HG02623 (cell line): ENCODE measurements around the gene REEP6.
"Not testable (repeated sequence)": the region's sequence is repeated elsewhere in the genome, so short reads cannot be mapped to it uniquely, and the experiment has no call there.

Experiments
- ATAC-seq: cut with Tn5 transposase; IDR thresholded peaks from one replicate; pipeline ENCODE4 v1.9.1; 2021; ENCODE audit warnings: moderate library complexity; ENCODE audit not compliant: unreplicated experiment

REEP6 gene

GRCh38 chr19:1471515-1472160 lies 19.3 kb upstream of the REEP6 start:
- ATAC-seq = no peak

DNA sequence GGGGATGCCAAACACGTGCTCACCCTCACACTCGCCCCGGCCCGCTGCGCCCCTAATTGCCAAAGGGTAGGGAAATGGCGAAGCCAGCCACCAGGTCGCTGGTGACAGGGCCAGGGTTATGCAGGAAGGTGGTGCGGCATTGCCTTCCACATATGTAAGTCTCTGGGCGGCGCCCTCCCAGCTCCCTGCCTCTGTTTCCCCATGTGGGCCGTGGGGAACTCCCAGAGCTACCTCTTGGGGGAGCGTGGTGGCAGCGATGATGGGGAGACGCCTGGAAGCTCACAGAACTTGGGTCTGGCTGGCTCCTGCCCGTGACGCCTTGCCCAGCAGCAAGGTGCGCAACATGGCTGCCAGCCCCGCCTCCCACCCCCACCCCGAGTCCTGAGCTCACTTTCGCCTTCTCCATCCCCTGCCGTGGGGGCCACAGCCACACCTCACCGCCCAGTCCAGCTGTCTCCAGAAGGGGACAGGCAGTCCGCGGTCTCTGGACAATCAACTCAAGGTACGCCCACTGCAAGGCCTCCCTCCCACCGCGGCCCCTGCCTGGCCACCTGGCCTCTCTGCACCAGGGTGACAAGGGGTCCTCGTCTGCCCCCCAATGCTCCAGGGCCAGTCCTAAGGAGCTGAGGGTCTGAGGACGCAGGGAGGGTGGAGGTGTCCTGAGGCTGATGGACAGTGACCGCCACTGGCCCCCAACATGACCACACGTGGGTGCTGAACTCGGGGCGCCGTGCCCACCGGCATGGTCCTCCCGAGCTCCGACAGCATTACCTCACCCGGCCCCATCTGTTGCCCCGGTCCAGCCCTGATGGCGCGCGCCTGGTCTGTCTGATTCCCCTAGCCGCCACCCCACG lies 18.5 kb upstream of the REEP6 start:
- no peak for ATAC-seq

DNA sequence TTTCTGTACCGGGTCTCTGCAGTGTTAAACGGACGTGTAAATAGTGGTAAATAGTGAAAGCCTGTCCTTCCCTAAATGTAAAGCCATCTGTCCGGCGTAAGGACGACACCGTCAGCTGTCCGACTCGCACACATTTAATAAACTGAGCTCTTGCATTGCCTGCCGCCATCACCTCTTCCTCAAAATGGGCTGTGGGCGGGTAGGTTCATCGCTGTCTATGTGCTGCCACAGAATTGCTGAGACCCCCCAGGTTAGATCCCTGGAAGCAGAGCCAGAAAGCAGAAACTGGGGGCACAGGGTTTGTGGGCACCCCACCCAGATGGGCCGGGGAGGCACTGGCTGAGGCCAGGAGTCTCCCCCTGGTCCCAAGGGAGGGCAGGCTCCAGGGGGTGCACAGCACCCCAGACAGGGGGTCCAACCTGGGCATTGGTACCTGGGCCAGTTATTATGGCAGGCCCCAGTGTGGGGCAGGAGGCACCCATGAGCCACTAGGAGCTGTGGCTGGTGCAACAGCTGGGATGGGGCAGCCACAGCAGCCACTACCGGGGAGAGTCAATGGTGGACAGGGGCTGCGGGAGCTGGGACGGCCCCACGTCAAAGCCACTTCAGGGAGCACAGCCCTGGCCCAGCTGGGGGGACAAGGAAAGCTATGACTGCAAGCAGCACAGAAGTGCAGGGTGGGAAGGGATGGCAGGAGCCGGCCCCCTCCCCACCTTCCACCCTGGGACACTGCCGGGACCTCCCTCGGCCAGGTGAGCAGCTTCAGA lies 17.7 kb upstream of the REEP6 start:
- ATAC-seq = no peak

GRCh38 chr19:1474011-1474764 lies 16.8 kb upstream of the REEP6 start:
- ATAC-seq = no peak

GRCh38 chr19:1474765-1475351 lies 16.1 kb upstream of the REEP6 start:
- ATAC-seq = no peak

DNA sequence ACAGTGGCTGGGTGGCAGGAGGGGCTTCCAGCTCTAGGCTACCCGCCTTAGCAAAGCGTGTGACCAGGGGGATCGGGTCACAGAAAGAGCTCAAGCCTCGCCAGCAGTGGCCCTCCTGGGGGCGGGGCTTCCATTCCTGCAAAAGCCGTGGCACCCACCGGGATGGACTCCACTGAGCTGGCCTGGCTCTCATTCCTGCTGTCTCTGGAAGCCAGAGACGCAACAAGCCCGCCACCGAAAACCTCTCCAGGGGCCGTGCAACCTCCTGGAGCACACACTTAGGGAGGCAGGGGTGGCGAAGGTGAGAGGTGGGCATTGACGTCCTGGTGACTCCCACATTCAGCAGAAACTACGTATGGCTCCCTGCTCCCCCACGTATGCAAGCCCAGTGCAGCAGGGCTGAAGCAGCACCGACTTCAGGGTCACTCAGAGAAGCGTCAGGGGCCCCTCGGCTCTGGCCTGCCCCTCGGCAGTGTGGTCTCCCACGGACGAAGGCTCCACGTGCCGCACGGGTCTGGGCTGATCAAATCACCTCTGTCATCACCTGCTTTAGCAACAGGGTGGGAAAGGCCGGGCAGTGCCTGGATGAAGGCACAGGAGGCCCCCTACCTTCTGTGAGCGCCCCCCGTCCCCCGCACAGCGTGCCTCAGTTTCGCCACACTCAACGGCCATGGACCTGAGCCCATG lies 15.1 kb upstream of the REEP6 start:
- ATAC-seq = no peak

DNA sequence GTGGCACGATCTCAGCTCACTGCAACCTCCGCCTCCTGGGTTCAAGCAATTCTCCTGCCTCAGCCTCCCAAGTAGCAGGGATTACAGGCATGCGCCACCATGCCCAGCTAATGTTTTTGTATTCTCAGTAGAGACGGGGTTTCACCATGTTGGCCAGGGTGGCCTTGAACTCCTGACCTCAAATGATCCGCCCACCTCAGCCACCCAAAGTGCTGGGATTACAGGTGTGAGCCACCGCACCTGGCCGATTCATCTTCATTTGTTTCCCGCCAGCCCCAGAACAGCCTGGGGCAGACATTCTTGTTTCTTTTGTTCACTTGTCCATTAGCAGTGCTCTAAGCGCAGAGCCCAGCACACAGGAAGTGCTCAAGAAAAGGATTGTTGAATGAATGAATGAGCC lies 13.9 kb upstream of the REEP6 start:
- ATAC-seq = not testable (repeated sequence)

- peak; percentile 79 for ATAC-seq
Measured at GRCh38 chr19:1478934-1479707, 11.9 kb upstream of the REEP6 start, which contains the start of gene C19orf25. C19orf25 (minus strand) TSS chr19:1479215; CDS start chr19:1478903, 312 bp downstream.

DNA sequence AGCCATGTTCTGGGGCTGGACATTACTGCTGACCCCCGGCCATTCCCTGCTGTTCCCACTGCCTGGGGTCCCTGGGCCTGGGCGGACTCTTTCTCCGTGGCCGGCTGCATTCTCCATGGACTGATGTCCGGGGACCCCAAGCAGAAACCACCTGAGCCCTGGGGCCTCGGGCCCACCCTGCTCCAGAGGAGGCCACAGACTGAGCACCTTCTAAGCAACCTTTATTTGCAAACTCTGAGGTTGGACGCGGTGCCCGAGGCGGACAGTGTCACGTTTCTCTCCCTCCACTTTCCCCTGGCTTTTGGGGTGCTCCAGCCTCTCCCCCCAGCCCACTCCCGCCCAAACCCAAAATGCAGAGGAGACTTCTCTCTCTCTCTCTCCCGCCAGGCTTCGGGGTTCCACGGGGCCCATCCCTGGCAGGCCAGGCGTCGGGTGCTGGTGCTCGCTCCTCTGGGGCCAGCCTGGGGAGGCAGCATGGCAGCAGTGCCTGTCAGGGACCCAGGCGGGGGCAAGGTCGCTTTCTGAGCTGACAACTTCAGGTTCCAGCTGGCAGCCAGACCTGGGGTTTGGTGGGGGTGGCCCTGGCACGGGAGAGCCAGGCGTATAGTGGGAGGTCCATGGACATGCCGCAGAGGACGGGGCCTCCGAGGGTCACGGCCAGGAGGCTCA lies 9.6 kb upstream of the REEP6 start:
- ATAC-seq = no peak

- no peak for ATAC-seq
Measured at GRCh38 chr19:1481893-1482360, 9.1 kb upstream of the REEP6 start.

- no peak for ATAC-seq
Measured at GRCh38 chr19:1482361-1483130, 8.4 kb upstream of the REEP6 start.

DNA sequence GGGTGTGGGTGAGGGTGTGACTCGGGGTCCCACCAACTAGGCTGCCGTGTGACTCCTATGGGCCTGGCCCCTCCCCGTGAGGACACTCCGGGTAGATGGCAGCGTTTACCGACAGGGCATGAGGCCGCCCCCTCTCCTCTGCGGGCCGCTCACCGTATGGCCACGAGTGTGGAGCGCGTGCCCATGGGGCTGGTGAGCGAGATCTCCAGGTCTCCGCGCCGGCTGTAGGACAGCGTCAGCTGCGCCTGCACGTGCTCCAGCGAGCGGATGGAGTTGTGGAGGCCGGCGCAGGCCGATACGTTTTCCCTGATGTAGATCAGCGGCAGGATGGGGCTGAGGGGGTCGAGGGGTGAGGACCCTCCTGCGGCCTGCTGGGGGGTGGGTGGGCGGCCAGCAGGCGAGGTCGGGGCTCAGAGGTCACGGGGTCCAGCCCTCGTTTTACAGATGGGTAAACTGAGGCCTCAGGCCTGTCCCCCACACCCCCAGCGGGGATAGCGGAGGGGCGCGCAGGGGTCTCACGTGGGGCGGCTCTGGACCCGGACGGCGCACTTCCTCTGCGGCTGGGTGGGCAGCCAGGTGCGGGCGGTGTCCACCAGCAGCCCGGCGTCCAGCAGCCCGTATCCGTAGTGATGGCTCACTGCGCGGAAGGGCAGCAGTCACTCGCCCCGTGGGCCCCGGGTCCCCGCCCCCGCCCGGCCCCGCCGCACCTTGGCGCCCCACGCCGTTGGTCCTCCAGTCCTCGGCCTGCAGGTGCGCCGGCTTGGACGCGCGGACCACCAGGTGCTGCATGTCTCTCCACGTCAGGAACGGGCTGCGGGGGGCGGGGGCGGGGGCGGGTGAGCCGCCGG lies 7.6 kb upstream of the REEP6 start:
- ATAC-seq = no peak

GRCh38 chr19:1483979-1484428 lies 7.0 kb upstream of the REEP6 start:
- no peak for ATAC-seq

DNA sequence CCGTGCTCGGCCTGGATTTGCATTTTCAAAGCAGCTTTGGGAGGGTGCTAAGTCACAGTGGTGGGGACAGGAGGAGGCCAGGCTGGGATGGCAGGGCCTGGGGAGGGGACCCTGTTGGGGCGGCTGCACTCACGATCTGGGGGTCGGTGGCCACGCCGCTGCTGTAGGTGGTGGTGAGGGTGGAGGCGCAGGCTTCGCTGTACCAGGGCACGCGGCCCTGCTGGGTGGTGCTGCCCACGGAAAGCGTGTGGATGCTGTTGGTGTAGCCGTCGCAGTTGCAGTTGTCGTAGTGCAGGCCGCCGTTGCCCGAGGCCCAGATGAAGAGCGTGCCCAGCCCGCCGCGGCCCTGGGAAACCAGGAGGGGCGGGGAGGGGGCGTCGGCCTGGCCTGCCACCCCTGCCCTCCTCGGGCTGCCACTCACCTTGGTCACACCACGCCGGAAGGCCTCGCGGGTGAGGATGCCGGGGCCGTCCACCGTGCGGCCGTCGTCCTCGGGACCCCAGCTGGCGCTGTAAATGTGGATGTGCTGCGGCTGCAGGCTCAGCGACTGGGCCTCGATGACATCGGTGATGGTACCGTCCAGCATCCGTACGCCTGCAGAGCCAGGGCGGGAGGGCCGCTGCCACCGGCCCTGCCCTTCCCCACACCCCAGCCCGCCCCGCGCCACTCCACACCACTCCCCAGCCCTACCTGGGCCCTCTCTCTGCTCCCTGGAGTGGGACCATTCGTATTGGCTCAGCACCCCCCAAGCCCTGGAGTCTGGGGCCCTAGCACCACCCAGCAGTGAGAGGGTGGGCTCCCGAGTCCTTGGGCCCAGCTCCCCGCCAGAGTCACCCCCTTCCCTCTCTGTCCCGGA lies 4.0 kb upstream of the REEP6 start:
- ATAC-seq = no peak

GRCh38 chr19:1487576-1488281 lies 3.3 kb upstream of the REEP6 start:
- no peak for ATAC-seq
